COLO668 (cell line): Measurements from ENCODE around the gene BIN2.
"Not testable (repeated sequence)": the region's sequence is repeated elsewhere in the genome, so short reads cannot be mapped to it uniquely, and the experiment has no call there.

Experiments used
- DNase-seq: peaks from one replicate; lab custom pipeline; 2025; ENCODE audit not compliant: unreplicated experiment; lab: John Stamatoyannopoulos, UW

BIN2 gene

DNA sequence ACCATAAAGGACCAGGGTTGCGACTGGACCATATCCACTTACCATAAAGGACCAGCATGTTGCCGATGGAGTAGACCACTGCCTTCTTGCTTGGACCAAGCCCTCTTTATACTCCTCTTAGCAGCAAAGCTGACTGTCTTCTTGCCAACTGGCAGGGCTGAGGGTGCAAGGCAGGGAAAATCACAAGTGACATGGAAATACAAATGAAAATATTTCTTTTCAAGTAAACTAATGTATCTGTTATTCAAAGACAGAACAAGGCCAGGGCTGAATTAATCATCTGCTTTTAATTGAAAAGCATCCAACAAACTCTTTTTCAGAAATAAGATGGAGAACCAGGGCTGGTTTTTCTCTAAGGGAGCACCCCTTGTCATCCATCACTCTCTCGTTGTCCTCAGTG lies 22.6 kb upstream of the BIN2 start, which contains the start of gene CELA1:
TSS of gene CELA1 (minus strand) at position 99 of the 400 bp plus-strand sequence. CDS start at position 58, 41 bp downstream.
- DNase-seq = no peak

DNA sequence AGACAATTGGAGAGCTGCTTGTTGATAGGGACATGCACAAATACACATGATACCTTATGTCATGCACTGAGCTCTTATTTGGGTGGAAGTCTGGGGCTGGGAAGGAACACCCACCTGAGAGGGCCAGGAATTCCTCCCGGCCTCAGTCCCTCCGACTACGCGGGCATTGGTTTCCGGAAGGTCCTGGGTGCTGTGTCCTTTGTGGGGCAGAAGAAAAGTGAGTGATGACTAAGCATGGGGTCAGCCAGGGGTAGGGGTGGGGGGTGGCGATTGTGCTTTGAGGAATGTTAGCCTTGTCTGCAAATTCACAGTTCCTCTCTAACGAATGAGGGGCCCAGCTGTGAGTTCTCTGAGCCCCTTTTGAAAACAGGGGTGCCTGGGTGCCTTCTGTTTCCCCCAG lies 21.7 kb upstream of the BIN2 start:
- no peak for DNase-seq

DNA sequence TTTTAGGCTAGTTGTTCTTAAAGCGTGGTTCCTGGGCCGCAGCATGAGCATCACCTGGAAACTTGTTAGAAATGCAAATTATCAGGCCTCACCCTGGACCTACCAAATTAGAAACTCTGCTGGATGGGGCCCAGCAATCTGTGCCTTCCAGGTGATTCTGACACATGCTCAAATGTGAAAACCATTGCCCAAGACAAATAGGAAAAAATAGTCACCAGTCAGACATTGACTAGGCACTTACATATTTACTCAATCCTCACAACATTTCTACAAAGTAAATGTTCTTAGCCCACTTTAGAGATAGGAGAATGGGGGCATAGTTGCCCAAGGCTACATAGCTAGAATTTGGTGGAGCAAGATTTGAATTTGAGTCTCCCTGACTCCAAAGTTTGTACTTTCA lies 19.2 kb upstream of the BIN2 start:
- no peak for DNase-seq

- DNase-seq = no peak
Observed at GRCh38 chr12:51342416-51342815, 18.4 kb upstream of the BIN2 start.

GRCh38 chr12:51341251-51342007 lies 17.5 kb upstream of the BIN2 start:
- peak; percentile 45 for DNase-seq

- DNase-seq = no peak
Observed at GRCh38 chr12:51339750-51340149, 15.8 kb upstream of the BIN2 start.

DNA sequence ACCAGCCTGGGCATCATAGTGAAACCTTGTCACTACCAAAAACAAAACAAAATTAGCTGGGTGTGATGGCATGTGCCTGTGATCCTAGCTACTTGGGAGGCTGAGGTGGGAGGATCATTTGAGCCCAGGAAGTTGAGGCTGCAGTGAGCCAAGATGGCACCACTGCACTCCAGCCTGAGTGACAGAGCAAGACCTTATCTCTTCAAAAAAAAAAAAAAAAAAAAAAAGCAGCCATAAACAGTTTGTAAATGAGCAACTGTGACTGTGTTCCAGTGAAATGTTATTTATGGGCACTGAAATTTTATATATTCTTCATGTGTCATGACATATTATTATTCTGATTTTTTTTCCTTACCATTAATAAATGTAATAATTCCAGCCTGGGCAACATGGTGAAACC lies 13.4 kb upstream of the BIN2 start:
- DNase-seq = not testable (repeated sequence)

DNA sequence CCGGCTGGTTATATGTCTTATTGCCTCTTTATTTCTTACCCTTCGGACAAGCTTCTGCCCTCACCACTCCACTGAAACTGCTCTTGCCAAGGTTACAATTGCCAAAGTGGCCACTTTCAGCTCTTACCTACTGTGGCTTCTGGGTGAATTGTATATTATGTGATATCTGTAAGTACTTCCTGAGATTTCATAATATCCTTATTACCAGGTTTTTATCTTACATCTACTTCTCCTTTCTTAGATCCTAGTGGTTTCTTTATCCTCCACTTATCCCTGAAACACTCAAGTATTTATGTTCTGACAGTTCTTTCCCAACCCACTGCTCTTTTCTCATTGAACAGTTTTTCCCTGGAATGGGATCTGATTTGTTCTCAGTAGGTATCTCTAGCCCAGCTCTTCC lies 12.0 kb upstream of the BIN2 start:
- DNase-seq = no peak

- no peak for DNase-seq
Observed at GRCh38 chr12:51334764-51335163, 10.8 kb upstream of the BIN2 start.

DNA sequence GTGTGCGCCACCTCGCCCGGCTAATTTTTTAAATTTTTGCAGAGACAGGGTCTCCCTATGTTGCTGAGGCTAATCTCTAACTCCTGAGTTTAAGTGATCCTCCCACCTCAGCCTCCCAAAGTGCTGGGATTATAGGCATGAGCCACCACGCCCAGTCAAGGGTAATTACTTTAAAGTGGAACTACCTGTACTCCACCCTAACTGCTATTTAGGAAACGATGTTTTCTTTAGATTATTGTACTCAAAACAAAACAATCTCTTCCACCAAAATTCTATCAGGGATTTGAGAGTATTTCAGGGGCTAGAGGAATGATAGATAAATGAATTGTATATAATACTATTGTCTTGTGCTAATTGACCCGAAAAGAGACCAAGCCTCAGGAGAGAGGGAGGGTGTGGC lies 9.6 kb upstream of the BIN2 start:
- DNase-seq = no peak

DNA sequence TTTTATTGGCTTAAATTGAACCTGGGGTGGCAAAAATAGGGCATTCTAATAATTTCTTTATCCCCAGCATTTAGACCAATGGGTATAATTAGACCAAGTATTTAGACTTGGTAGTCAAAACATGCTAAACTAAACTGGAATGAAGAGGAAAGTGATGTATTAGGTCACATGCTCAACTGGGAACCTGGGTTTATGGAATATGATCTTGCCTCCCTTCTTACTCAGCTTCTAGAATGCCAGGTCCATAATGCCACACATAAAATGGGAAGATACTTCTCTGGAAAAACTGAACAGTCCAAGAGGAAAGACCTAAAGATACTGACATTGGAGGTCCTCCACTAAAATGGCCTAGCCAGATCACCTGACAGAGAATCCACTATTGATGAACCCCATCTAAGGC lies 6.2 kb upstream of the BIN2 start:
- no peak for DNase-seq

- DNase-seq = no peak
Observed at GRCh38 chr12:51329742-51330141, 5.8 kb upstream of the BIN2 start.

DNA sequence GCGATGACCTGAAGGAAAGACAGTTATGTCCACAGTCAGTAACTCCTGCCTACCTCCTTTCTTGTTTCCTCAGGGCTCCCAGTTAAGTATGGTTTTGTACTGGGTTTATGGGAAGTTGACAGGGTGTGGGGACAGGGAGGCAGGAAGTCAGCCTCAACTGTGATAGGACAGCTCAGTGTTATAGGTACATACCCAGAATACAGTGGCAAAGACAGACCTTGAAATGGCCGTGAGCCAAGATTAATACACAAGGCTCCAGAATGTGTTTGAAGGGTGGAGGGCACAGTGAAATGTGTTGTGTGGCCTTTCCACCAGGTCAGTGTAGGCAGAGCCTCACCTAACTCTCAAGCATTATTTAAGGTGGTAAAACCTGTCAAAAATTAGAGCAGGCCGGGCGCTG lies 4.6 kb upstream of the BIN2 start:
- DNase-seq = no peak

- DNase-seq = no peak
Observed at GRCh38 chr12:51326698-51327439, 2.9 kb upstream of the BIN2 start.

- no peak for DNase-seq
Observed at GRCh38 chr12:51324953-51325352, 979 bp upstream of the BIN2 start.

GRCh38 chr12:51323317-51323960 lies 535 bp downstream of the BIN2 start:
- DNase-seq = no peak

DNA sequence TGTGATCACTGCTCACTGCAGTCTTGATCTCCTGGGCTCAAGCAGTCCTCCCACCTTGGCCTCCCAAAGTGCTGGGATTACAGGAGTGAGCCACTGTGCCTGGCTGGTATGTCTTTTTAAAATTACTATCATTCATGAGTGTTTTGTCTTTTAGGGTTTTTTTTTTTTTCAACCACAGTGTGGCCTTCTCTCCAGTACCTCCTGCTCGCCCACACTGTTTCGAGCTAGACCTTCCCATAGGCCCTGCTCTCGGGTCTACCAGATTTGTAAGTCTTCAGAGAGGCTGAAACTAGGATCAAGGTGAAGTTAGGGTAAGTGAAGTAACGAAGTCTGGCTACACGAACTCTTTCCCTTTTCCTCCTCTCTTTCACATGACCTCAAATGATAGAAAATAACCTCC lies 1.5 kb downstream of the BIN2 start:
- DNase-seq = no peak

GRCh38 chr12:51321882-51322281 lies 2.1 kb downstream of the BIN2 start:
- DNase-seq = no peak

GRCh38 chr12:51320695-51321320 lies 3.2 kb downstream of the BIN2 start:
- DNase-seq = no peak

- DNase-seq = no peak
Observed at GRCh38 chr12:51320311-51320694, 3.7 kb downstream of the BIN2 start.

DNA sequence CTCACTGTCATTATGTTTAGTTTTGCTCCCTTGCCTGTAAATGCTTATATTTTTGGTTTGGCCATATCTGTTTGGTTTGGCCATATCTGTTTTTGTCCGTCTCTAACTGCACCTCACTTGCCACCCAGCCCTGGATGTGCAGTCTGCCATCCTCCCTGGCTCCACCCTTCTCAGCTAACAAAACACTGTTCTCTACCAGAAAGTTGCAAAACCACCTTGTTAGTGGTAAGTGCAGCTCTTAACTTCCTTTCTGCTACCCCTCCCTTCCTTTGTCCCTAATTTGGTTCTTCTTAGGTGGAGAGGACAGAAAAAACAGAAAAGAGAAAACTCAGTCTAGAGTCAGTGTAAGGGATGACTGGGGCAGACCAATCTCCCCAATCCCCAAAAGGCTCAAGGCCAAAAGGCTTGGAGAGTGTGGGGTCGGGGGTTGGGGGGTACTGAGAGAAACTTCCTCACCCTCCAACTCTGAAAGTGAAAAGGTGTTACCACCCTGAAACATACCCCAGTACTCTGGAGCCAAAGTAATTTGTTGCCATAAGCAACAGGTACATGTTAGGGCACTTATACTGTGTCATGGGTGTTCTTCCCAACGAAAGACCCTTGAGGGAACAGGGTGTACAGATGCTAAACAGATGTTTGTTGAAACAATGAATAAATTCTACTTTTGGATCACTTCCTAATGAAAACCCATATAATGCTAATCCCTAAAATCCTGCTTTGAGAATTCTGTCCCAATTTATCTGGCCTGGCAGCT lies 5.0 kb downstream of the BIN2 start:
- DNase-seq = no peak
